Measurements from ENCODE around the gene MRPL20. TPM values are rescaled to one million over a fixed set of nuclear protein-coding genes. Genes with fewer than 3 reads are reported as not detected.
"Not testable (repeated sequence)": the region's sequence is repeated elsewhere in the genome, so short reads cannot be mapped to it uniquely, and the experiment has no call there.

The MRPL20 gene
- total RNA-seq, 1 donor from 2014 or later: 155 TPM

- peak; percentile 34 for DNase-seq
- intact Hi-C loops (cut with micrococcal nuclease): no loop called here
- ATAC-seq: no peak
Observed at GRCh38 chr1:1373051-1373814, 33.9 kb downstream of the MRPL20 start.

- ATAC-seq (peak; percentile 33), DNase-seq (peak; percentile 80)
- intact Hi-C loops (cut with micrococcal nuclease): no loop called here
Observed at GRCh38 chr1:1371746-1372711, 35.1 kb downstream of the MRPL20 start.

- DNase-seq (peak; percentile 35), ATAC-seq (no peak)
- intact Hi-C loops (cut with micrococcal nuclease): no loop called here
Observed at GRCh38 chr1:1371364-1371745, 35.7 kb downstream of the MRPL20 start.

- intact Hi-C loops (cut with micrococcal nuclease): no loop called here
- DNase-seq (peak; percentile 29), ATAC-seq (no peak)
Observed at GRCh38 chr1:1370771-1371300, 36.3 kb downstream of the MRPL20 start.

GRCh38 chr1:1370094-1370493 lies 37.0 kb downstream of the MRPL20 start:
- ATAC-seq; intact Hi-C loops (cut with micrococcal nuclease): not testable (repeated sequence)

GRCh38 chr1:1367315-1367714 lies 39.8 kb downstream of the MRPL20 start:
- DNase-seq: no peak
- ATAC-seq: no peak
- intact Hi-C loops (cut with micrococcal nuclease): no loop called here

More at GRCh38 chr1:1370094-1370493, 37.0 kb downstream of the MRPL20 start:
- DNase-seq: peak; percentile 9

- ATAC-seq: no peak
- DNase-seq: no peak
- intact Hi-C loops (cut with micrococcal nuclease): no loop called here
Observed at GRCh38 chr1:1366699-1367066, 40.4 kb downstream of the MRPL20 start.

GRCh38 chr1:1365875-1366698 lies 41.0 kb downstream of the MRPL20 start:
- no peak for DNase-seq
- intact Hi-C loops (cut with micrococcal nuclease): no loop called here
- ATAC-seq: no peak

GRCh38 chr1:1364266-1364665 lies 42.8 kb downstream of the MRPL20 start:
- ATAC-seq (no peak), DNase-seq (peak; percentile 20)
- intact Hi-C loops (cut with micrococcal nuclease): no loop called here

GRCh38 chr1:1361982-1362423 lies 45.1 kb downstream of the MRPL20 start:
- DNase-seq (peak; percentile 76), ATAC-seq (peak; percentile 23)
- intact Hi-C loops (cut with micrococcal nuclease): no loop called here

GRCh38 chr1:1361233-1361981 lies 45.7 kb downstream of the MRPL20 start:
- ATAC-seq (no peak), DNase-seq (peak; percentile 35)
- intact Hi-C loops (cut with micrococcal nuclease): no loop called here

GRCh38 chr1:1360506-1361169 lies 46.5 kb downstream of the MRPL20 start:
- intact Hi-C loops (cut with micrococcal nuclease): no loop called here
- ATAC-seq: peak; percentile 68
- DNase-seq: peak; percentile 76

- peak; percentile 51 for ATAC-seq
- intact Hi-C loops (cut with micrococcal nuclease): no loop called here
- peak; percentile 69 for DNase-seq
Observed at GRCh38 chr1:1359664-1360468, 47.2 kb downstream of the MRPL20 start.

- DNase-seq: peak; percentile 46
- intact Hi-C loops (cut with micrococcal nuclease): no loop called here
- ATAC-seq: peak; percentile 13
Observed at GRCh38 chr1:1359308-1359663, 47.8 kb downstream of the MRPL20 start.

- peak; percentile 74 for ATAC-seq
- intact Hi-C loops (cut with micrococcal nuclease): no loop called here
- DNase-seq: peak; percentile 87
Observed at GRCh38 chr1:1358433-1359271, 48.4 kb downstream of the MRPL20 start, which contains the start of gene MXRA8. Gene MXRA8, minus strand, starts transcription at chr1:1358555. Its CDS starts 51 bp downstream, at chr1:1358504.

GRCh38 chr1:1357871-1358432 lies 49.1 kb downstream of the MRPL20 start:
- DNase-seq: peak; percentile 37
- intact Hi-C loops (cut with micrococcal nuclease): no loop called here
- ATAC-seq: no peak
